ENCODE results near the gene OLA1. TPM values are rescaled to one million over a fixed set of nuclear protein-coding genes. Genes with fewer than 3 reads are reported as not detected.

Gene OLA1
- total RNA-seq, 1 experiment from 2014 or later = 195 TPM

GRCh38 chr2:174153757-174154680, 94.3 kb downstream of the OLA1 start:
- in situ Hi-C loops (cut with HindIII; ENCODE audit: low pct_unique_long_range_greater_than_20kb, low sequenced_read_pairs) = no loop called here
- peak; percentile 14 for DNase-seq (ENCODE audit: low read depth)

GRCh38 chr2:174149530-174149929, 98.8 kb downstream of the OLA1 start:
- in situ Hi-C loops (cut with HindIII; ENCODE audit: low pct_unique_long_range_greater_than_20kb, low sequenced_read_pairs) = no loop called here
- DNase-seq (ENCODE audit: low read depth) = no peak

DNA sequence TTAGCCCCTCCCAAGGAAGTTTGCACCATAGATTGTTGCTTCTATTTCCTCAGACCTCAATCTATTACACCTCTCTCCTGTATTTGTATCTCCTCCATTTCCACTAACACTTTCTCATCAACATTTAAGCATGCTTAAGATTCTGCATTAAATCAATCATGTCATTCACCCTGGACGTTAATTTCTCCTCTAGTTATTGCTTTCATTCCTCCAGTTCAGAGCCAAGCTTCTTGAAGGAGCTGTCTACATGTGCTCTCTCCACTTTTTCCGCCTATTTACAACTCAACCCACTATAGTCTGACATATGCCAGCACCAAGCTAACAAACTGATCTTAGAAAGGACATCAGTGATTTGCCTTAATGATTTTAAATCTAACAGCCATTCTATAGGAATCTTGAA, 99.5 kb downstream of the OLA1 start:
- in situ Hi-C loops (cut with HindIII; ENCODE audit: low pct_unique_long_range_greater_than_20kb, low sequenced_read_pairs) = no loop called here

GRCh38 chr2:174145827-174146226, 102.5 kb downstream of the OLA1 start:
- no peak for DNase-seq (ENCODE audit: low read depth)
- in situ Hi-C loops (cut with HindIII; ENCODE audit: low pct_unique_long_range_greater_than_20kb, low sequenced_read_pairs) = no loop called here

More for the DNA sequence above, 99.5 kb downstream of the OLA1 start:
- DNase-seq (ENCODE audit: low read depth) = no peak

DNA sequence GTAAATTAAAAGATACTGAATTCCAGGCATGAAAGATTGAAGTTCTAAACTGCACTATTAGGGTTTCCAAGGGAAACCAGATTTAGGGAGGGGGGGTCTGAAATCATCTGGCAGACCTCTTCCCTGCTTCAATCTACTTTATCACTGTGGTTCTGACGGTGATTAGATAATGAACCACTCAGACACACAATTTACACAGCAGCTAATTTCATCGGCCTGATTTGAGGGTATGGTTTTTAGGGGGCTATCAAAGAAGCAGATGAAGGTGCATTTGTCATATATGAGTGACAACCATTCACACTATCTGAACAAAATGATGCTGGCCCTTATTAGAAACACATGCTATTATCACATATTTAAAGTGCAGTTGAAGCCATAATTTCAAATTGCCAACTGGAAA, 106.0 kb downstream of the OLA1 start:
- DNase-seq (ENCODE audit: low read depth) = no peak
- in situ Hi-C loops (cut with HindIII; ENCODE audit: low pct_unique_long_range_greater_than_20kb, low sequenced_read_pairs) = no loop called here

DNA sequence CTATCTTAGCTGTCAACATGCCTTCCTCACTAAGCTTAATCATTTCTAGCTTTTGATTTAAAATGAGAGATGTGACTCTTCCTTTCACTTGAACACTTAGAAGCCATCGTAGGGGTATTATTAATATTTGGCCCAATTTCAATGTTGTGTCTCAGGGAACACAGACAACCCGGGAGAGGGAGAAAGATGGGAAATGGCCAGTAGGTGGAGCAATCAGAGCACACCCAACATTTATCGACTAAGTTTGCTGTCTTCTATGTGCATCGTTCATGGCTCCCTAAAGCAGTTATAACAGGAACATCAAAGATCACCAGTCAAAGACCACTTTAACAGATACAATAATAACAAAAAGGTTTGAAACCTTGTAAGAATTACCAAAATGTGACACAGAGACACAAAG, 110.2 kb downstream of the OLA1 start:
- DNase-seq (ENCODE audit: low read depth) = no peak

DNA sequence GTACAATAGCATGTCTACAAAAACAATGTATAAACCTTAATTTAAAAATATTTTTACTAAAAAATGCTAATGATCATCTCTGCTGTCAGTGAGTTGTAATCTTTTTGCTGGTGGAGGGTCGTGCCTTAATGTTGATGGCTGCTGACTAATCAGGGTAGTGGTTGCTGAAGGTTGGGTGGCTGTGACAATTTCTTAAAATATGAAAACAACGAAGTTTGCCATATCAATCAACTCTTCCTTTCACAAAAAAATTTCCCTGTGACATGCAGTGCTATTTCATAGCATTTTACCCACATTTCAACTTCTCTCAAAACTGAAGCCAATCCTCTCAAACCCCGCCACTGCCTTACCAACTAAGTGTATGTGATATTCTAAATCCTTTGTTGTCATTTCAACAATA, 112.4 kb downstream of the OLA1 start:
- in situ Hi-C loops (cut with HindIII; ENCODE audit: low pct_unique_long_range_greater_than_20kb, low sequenced_read_pairs) = no loop called here
- no peak for DNase-seq (ENCODE audit: low read depth)

More for the DNA sequence above, 110.2 kb downstream of the OLA1 start:
- in situ Hi-C loops (cut with HindIII; ENCODE audit: low pct_unique_long_range_greater_than_20kb, low sequenced_read_pairs) = no loop called here

GRCh38 chr2:174125090-174125489, 123.2 kb downstream of the OLA1 start:
- no peak for DNase-seq (ENCODE audit: low read depth)
- in situ Hi-C loops (cut with HindIII; ENCODE audit: low pct_unique_long_range_greater_than_20kb, low sequenced_read_pairs) = no loop called here

DNA sequence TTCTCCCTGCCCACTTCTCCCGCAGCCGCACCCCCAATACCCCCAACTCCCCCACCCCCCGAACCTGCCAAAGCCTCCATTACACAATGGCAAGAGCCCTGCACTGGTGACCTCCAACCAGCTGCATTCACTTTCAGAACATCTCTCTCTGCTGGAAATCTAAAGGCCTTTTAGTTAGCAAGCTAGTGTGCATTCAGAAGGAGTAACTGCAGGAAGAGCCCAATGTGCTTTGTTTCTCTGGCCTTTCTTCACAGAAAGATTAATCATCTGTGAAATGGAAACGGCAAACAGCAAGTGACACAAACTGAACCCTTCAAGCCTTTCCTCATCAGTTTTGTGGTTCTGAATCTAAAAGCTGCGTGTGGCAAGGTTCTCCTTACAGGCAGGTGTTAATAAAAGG, 124.2 kb downstream of the OLA1 start:
- DNase-seq (ENCODE audit: low read depth) = no peak
- in situ Hi-C loops (cut with HindIII; ENCODE audit: low pct_unique_long_range_greater_than_20kb, low sequenced_read_pairs) = no loop called here

GRCh38 chr2:174122185-174122584, 126.1 kb downstream of the OLA1 start:
- in situ Hi-C loops (cut with HindIII; ENCODE audit: low pct_unique_long_range_greater_than_20kb, low sequenced_read_pairs) = no loop called here
- no peak for DNase-seq (ENCODE audit: low read depth)

DNA sequence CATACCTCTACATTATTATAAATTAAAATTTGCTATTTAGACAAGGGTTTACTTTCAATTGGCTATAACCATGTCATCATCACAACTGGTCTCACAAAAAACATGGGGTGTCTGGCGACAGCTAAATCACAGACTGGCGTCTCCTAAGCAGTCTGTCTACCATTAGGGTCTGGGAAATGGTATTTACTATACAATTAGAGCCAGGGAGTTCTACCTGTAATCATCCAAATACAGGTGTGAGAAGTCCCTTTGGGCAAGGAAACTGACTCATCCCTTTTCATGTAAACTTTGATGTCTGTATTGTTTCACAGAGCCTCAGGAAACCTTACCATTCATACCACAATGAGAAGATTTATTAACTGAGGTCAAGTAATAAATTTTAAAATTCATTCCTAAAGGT, 126.7 kb downstream of the OLA1 start:
- in situ Hi-C loops (cut with HindIII; ENCODE audit: low pct_unique_long_range_greater_than_20kb, low sequenced_read_pairs) = no loop called here
- no peak for DNase-seq (ENCODE audit: low read depth)

DNA sequence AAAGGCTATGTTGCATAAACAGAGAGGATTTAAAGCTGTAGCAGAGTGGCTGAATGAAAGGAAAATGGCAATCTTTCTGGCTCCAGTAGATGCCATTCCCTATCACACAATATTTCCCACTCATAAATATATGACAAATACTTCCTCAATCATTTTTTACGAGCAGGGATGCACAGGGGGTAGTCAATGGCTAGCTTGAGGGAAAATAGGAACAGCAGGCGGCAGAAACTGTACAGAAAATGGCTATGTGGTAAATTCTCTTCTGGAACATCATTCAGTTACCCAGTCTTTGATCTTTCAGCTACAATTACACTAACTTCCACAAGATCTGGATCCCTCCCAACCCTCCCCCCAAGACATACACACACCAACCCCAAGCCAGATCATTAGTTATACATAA, 127.2 kb downstream of the OLA1 start:
- DNase-seq (ENCODE audit: low read depth) = no peak
- in situ Hi-C loops (cut with HindIII; ENCODE audit: low pct_unique_long_range_greater_than_20kb, low sequenced_read_pairs) = no loop called here

DNA sequence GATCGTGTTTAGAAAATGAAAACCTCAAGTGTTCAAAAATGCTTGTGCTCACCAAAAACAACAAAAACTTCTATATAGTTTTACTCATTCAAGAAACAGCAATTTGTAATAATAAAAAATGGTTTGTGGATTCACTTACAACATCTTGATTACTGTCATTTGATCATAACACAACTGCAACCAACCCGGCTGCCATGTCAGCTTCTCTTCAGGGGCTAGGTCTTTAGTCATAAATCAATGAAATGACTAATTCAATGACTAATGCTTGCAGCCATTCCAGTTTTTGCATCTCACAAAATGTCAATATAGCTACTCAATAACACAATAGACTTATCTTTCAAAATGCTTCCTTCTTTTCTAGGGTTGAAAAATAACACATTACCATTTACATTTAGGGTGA, 128.0 kb downstream of the OLA1 start:
- no peak for DNase-seq (ENCODE audit: low read depth)
- in situ Hi-C loops (cut with HindIII; ENCODE audit: low pct_unique_long_range_greater_than_20kb, low sequenced_read_pairs) = no loop called here

DNA sequence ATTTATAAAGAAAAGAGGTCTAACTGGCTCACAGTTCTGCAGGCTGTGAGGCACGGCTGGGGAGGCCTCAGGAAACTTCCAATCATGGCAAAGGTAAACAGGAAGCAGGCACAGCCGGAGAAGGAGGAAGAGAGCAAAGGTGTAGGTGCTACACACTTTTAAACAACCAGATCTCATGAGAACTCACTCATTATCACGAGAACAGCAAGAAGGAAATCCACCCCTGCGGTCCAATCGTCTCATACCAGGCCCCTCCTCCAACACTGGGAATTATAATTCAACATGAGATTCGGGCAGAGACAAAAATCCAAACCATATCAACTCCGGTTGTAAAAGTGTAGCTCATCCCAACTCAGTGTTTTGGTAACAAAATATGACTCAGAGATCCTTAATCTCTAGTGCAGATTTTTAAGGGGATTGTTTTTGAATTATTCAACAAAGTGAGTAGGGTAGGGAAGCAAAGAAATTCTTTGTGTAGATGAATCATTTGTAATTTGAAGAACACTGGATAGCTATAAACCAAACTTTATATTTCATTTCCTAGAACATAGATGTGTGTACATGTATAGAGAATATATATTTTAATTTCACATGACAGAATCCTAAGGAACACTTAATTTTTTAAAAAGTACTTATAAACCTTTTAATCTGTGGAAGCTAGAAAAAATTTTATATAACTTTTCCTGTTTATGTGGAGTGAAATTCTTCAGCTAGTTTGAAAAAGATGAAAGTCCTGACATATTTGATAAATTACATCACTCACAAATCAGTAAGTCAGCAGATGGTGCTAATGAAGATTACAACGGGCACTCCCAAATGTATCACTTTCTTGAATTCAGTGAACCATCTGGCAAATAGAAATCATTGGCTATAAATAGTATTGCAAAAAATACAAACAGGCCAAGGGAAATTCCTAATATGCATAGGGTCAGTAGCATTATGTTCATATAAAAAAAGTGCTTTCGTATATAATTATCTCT, 130.1 kb downstream of the OLA1 start:
- in situ Hi-C loops (cut with HindIII; ENCODE audit: low pct_unique_long_range_greater_than_20kb, low sequenced_read_pairs) = no loop called here
- no peak for DNase-seq (ENCODE audit: low read depth)

GRCh38 chr2:174112073-174112472, 136.3 kb downstream of the OLA1 start:
- DNase-seq (ENCODE audit: low read depth) = no peak
- in situ Hi-C loops (cut with HindIII; ENCODE audit: low pct_unique_long_range_greater_than_20kb, low sequenced_read_pairs) = no loop called here

GRCh38 chr2:174108579-174108978, 139.8 kb downstream of the OLA1 start:
- in situ Hi-C loops (cut with HindIII; ENCODE audit: low pct_unique_long_range_greater_than_20kb, low sequenced_read_pairs) = no loop called here
- DNase-seq (ENCODE audit: low read depth) = no peak

GRCh38 chr2:174106736-174107135, 141.6 kb downstream of the OLA1 start:
- in situ Hi-C loops (cut with HindIII; ENCODE audit: low pct_unique_long_range_greater_than_20kb, low sequenced_read_pairs) = no loop called here
- no peak for DNase-seq (ENCODE audit: low read depth)

DNA sequence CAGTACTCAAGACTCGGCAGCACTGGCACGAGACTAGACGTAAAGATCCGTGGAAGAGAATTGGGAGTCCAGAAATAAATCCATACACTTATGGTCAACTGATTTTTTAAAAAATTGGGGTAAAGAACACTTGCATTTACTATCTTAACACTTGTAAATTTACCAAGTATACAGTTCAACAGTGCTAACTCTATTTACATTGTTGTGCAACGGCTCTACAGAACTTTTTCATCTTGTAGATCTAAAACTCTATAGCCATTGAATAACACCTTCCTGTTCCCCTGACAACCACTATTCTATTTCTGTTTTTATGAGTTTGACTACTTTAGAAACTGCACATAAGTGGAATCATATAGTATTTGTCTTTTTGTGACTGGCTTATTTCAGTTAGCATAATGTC, 153.8 kb downstream of the OLA1 start:
- in situ Hi-C loops (cut with HindIII; ENCODE audit: low pct_unique_long_range_greater_than_20kb, low sequenced_read_pairs) = no loop called here
- no peak for DNase-seq (ENCODE audit: low read depth)

DNA sequence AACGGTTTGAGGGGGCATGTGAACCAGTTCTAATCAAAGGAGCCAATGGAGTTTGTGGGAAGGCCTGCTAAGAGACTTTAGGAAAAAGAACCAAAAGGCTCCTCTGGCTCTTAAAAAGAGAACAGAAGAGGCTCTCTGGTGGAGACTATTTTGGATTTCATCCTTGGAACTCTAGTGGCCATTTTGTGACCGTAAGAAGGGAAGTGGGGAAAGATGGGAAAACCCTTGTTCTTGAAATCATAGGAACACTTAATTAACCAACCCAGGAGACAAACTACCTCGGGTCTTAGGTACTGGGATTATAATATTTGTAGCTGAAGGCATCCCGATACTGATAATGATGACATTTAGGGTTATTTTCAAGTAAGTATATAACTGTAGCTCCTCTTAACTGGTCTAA, 157.9 kb downstream of the OLA1 start:
- DNase-seq (ENCODE audit: low read depth) = no peak
- in situ Hi-C loops (cut with HindIII; ENCODE audit: low pct_unique_long_range_greater_than_20kb, low sequenced_read_pairs) = no loop called here
